Astrocyte (in vitro differentiated cells and primary cell): ENCODE data around the gene ASB5. TPM values are rescaled to one million over a fixed set of nuclear protein-coding genes. Genes with fewer than 3 reads are reported as not detected.

ENCODE experiments used
- DNase-seq: peaks from one replicate; pipeline ENCODE4 v3.0.0-alpha.2; 2010; ENCODE audit warnings: low read depth
- FAIRE-seq: peaks from 2 replicates; lab custom pipeline; 2011; peaks lifted over from hg19 to GRCh38; lab: Jason Lieb, UNC
- H2AFZ ChIP-seq: 2 replicates; pipeline ENCODE4 v1.6.0; 2012; ENCODE audit warnings: low read depth, low read length, inconsistent platforms
- H3K27ac ChIP-seq: 2 replicates; pipeline ENCODE4 v1.5.1; 2011; ENCODE audit warnings: low read depth, low read length, inconsistent platforms
- H3K27me3 ChIP-seq: 2 replicates; pipeline ENCODE4 v1.6.0; 2011; ENCODE audit warnings: low read length, inconsistent platforms; ENCODE audit not compliant: insufficient read depth
- H3K36me3 ChIP-seq: 2 replicates; pipeline ENCODE4 v1.5.1; 2011; ENCODE audit warnings: low read length, inconsistent platforms; ENCODE audit not compliant: insufficient read depth
- H3K4me1 ChIP-seq: 2 replicates; pipeline ENCODE4 v1.5.1; 2011; ENCODE audit warnings: low read length, inconsistent platforms; ENCODE audit not compliant: insufficient read depth
- H3K4me2 ChIP-seq: 2 replicates; pipeline ENCODE4 v1.6.0; 2012; ENCODE audit warnings: low read length, inconsistent platforms
- H3K4me3 ChIP-seq: 2 replicates; pipeline ENCODE4 v1.5.1; 2011; ENCODE audit warnings: low read depth, mild to moderate bottlenecking, low read length, inconsistent platforms; ENCODE audit not compliant: insufficient read depth
- H3K79me2 ChIP-seq: 2 replicates; pipeline ENCODE4 v1.6.0; 2012; ENCODE audit warnings: mild to moderate bottlenecking, low read length, inconsistent platforms; ENCODE audit not compliant: insufficient read depth
- H3K9ac ChIP-seq: 2 replicates; pipeline ENCODE4 v1.6.0; 2012; ENCODE audit warnings: mild to moderate bottlenecking, low read length, inconsistent platforms
- H3K9me3 ChIP-seq: 2 replicates; pipeline ENCODE4 v1.5.1; 2012; ENCODE audit warnings: low read depth, mild to moderate bottlenecking, low read length, inconsistent platforms; ENCODE audit not compliant: insufficient read depth
- H4K20me1 ChIP-seq: 2 replicates; pipeline ENCODE4 v1.6.0; 2012; ENCODE audit warnings: low read length, inconsistent platforms; ENCODE audit not compliant: insufficient read depth
- H3K27ac Mint-ChIP-seq: one replicate; pipeline ENCODE4 v1.8.0; 2021; ENCODE audit warnings: mild to moderate bottlenecking, mixed read lengths; ENCODE audit not compliant: unreplicated experiment
- H3K27me3 Mint-ChIP-seq: one replicate; pipeline ENCODE4 v1.8.0; 2021; ENCODE audit warnings: low read depth, mixed read lengths; ENCODE audit not compliant: unreplicated experiment
- H3K36me3 Mint-ChIP-seq: one replicate; pipeline ENCODE4 v1.8.0; 2021; ENCODE audit warnings: low read depth, mixed read lengths; ENCODE audit not compliant: unreplicated experiment
- H3K4me1 Mint-ChIP-seq: one replicate; pipeline ENCODE4 v1.8.0; 2021; ENCODE audit warnings: low read depth, mixed read lengths; ENCODE audit not compliant: unreplicated experiment
- H3K4me3 Mint-ChIP-seq: one replicate; pipeline ENCODE4 v1.8.0; 2021; ENCODE audit warnings: mild to moderate bottlenecking, moderate library complexity, mixed read lengths; ENCODE audit not compliant: unreplicated experiment
- H3K9me3 Mint-ChIP-seq: one replicate; pipeline ENCODE4 v1.8.0; 2021; ENCODE audit warnings: mild to moderate bottlenecking, mixed read lengths; ENCODE audit not compliant: unreplicated experiment
- CTCF ChIP-seq: IDR thresholded peaks from 2 replicates; pipeline ENCODE4 v1.5.1; 2011; ENCODE audit warnings: low read depth, mild to moderate bottlenecking, inconsistent platforms, low read length, moderate library complexity; ENCODE audit not compliant: insufficient read depth
- EZH2 ChIP-seq: IDR thresholded peaks from 2 replicates; pipeline ENCODE4 v1.6.1; 2012; ENCODE audit warnings: mild to moderate bottlenecking, low read length, inconsistent platforms; ENCODE audit not compliant: insufficient read depth
- total RNA-seq: library from RNA; stranded (reverse); gene quantifications from 2 replicates; pipeline ENCODE4 v1.2.1, GENCODE V29; 2021

The ASB5 gene
- total RNA-seq, 1 donor from 2014 or later = 0.43 TPM

- Mint-ChIP-seq H3K36me3 (no peaks in the 10 kb centered on the region), H3K27ac (no peak overlapping the region), H3K4me3 (no peak overlapping the region), H3K4me1 (peaks cover 7% of the 10 kb centered on the region), H3K9me3 (no peaks in the 10 kb centered on the region), H3K27me3 (no peaks in the 10 kb centered on the region)
- Histone ChIP-seq H3K9ac (no peak overlapping the region), H3K4me1 (peaks cover 7% of the 10 kb centered on the region), H3K36me3 (no peaks in the 10 kb centered on the region), H3K27ac (no peak overlapping the region), H3K4me2 (no peak overlapping the region), H4K20me1 (no peaks in the 10 kb centered on the region), H3K27me3 (no peaks in the 10 kb centered on the region), H3K79me2 (no peaks in the 10 kb centered on the region), H3K9me3 (no peaks in the 10 kb centered on the region), H2AFZ (no peak overlapping the region), H3K4me3 (no peak overlapping the region)
- peak; percentile 62 for DNase-seq
- FAIRE-seq = peak; percentile 26
- no peak for TF ChIP-seq CTCF
- TF ChIP-seq EZH2 = no peak
Measured at GRCh38 chr4:176187624-176188023, 81.4 kb downstream of the ASB5 start.

- no peak overlapping the region for H3K27ac ChIP-seq
Measured at GRCh38 chr4:176186671-176187395, 82.2 kb downstream of the ASB5 start.

More at GRCh38 chr4:176186671-176187395, 82.2 kb downstream of the ASB5 start:
- Mint-ChIP-seq H3K27ac (no peak overlapping the region), H3K4me1 (peaks cover 7% of the 10 kb centered on the region), H3K4me3 (no peak overlapping the region), H3K27me3 (no peaks in the 10 kb centered on the region), H3K9me3 (no peaks in the 10 kb centered on the region), H3K36me3 (no peaks in the 10 kb centered on the region)
- Histone ChIP-seq H2AFZ (no peak overlapping the region), H3K4me1 (peaks cover 7% of the 10 kb centered on the region), H3K79me2 (no peaks in the 10 kb centered on the region), H3K27me3 (no peaks in the 10 kb centered on the region), H3K9me3 (no peaks in the 10 kb centered on the region), H3K36me3 (no peaks in the 10 kb centered on the region), H3K9ac (no peak overlapping the region), H4K20me1 (no peaks in the 10 kb centered on the region), H3K4me2 (no peak overlapping the region), H3K4me3 (no peak overlapping the region)
- TF ChIP-seq EZH2 = no peak
- TF ChIP-seq CTCF = no peak
- FAIRE-seq (no peak), DNase-seq (no peak)
